CD4-positive, alpha-beta T cell (primary cell): ENCODE results near the gene ABCC3. TPM values are rescaled to one million over a fixed set of nuclear protein-coding genes. Genes with fewer than 3 reads are reported as not detected.

Experiments
- ATAC-seq: fragments of 200-7000 bp; cut with Tn5 transposase; one replicate; pipeline ENCODE4 v1.10.0; 2022; ENCODE audit warnings: mild to moderate bottlenecking; ENCODE audit not compliant: poor library complexity
- CTCF ChIA-PET: fragments of 350-600 bp; sonication (Branson Sonifier 250); formaldehyde crosslinking; loops from one replicate; lab custom pipeline; 2021; ENCODE audit warnings: antibody characterized with exemption, inconsistent platforms; lab: Charles Lee
- POLR2A ChIA-PET: fragments of 350-600 bp; sonication (Branson Sonifier 250); formaldehyde crosslinking; loops from one replicate; lab custom pipeline; 2021; ENCODE audit warnings: antibody characterized with exemption, inconsistent platforms; lab: Charles Lee
- DNase-seq, 14 experiments: peaks; one replicate each; pipeline ENCODE4 v3.0.0-alpha.2; 2013 to 2020; ENCODE audit warnings: mixed read lengths in 2 of 14
- H3K27ac ChIP-seq, 2 donors: one replicate each; pipeline versions ENCODE4 v1.5.1 to v1.7.0; 2013; ENCODE audit warnings: low read length in 2 of 2, low read depth in 1 of 2, mild to moderate bottlenecking in 1 of 2
- H3K27me3 ChIP-seq, 2 experiments: 1 replicate in 1 of 2; 2 replicates in 1 of 2; pipeline versions ENCODE4 v1.6.1 to v1.7.0; 2013; ENCODE audit warnings: low read length in 2 of 2, control low read depth in 1 of 2, mild to moderate bottlenecking in 1 of 2, moderate library complexity in 1 of 2; ENCODE audit not compliant: insufficient read depth in 2 of 2, control insufficient read depth in 1 of 2
- H3K36me3 ChIP-seq: one replicate; pipeline ENCODE4 v1.6.1; 2013; ENCODE audit warnings: low read length, control low read depth; ENCODE audit not compliant: insufficient read depth
- H3K4me1 ChIP-seq: one replicate; pipeline ENCODE4 v1.6.1; 2013; ENCODE audit warnings: low read length, control low read depth; ENCODE audit not compliant: insufficient read depth
- H3K4me3 ChIP-seq: one replicate; pipeline ENCODE4 v1.5.1; 2013; ENCODE audit warnings: mild to moderate bottlenecking, low read length, moderate library complexity
- H3K9me3 ChIP-seq, 2 experiments: 1 replicate in 1 of 2; 2 replicates in 1 of 2; pipeline versions ENCODE4 v1.6.1 to v1.7.0; 2013; ENCODE audit warnings: low read length in 2 of 2, mild to moderate bottlenecking in 2 of 2, control low read depth in 1 of 2, moderate library complexity in 1 of 2; ENCODE audit not compliant: control insufficient read depth in 1 of 2, insufficient read depth in 1 of 2
- H3K27ac Mint-ChIP-seq: one replicate; pipeline ENCODE4 v1.8.0; 2020; ENCODE audit warnings: mixed read lengths
- H3K27me3 Mint-ChIP-seq: one replicate; pipeline ENCODE4 v1.8.0; 2021; ENCODE audit warnings: mixed read lengths
- H3K36me3 Mint-ChIP-seq: one replicate; pipeline ENCODE4 v1.8.0; 2021; ENCODE audit warnings: low read depth, mixed read lengths
- H3K4me1 Mint-ChIP-seq: one replicate; pipeline ENCODE4 v1.8.0; 2021; ENCODE audit warnings: low read depth, mixed read lengths
- H3K4me3 Mint-ChIP-seq: one replicate; pipeline ENCODE4 v1.8.0; 2020; ENCODE audit warnings: mild to moderate bottlenecking, mixed read lengths
- H3K9me3 Mint-ChIP-seq: one replicate; pipeline ENCODE4 v1.8.0; 2020; ENCODE audit warnings: mixed read lengths
- intact Hi-C, 2 experiments: fragments of 100-400 bp; cut with DNase I in 1 of 2; cut with micrococcal nuclease in 1 of 2; formaldehyde crosslinking; loops; one replicate each; pipeline versions ENCODE4 v1.15.1 to v1.9.0; 2023 to 2025; cut with DNase I, micrococcal nuclease
- total RNA-seq, 174 experiments: library from RNA in 2 of 174; stranded (reverse) in 2 of 174; gene quantifications; one replicate each; pipeline ENCODE4 v1.2.3 and lab custom pipeline; 2021 to 2026
- TF ChIP-seq, protein P1 (sequence below): fragments of 200-600 bp; IDR thresholded peaks from one replicate; pipeline ENCODE4 v1.8.0; 2022; ENCODE audit warnings: antibody characterized with exemption, mild to moderate bottlenecking

The ABCC3 gene
- total RNA-seq, 2 experiments from 2014 or later, result 0.19 TPM; not detected in 1

DNA sequence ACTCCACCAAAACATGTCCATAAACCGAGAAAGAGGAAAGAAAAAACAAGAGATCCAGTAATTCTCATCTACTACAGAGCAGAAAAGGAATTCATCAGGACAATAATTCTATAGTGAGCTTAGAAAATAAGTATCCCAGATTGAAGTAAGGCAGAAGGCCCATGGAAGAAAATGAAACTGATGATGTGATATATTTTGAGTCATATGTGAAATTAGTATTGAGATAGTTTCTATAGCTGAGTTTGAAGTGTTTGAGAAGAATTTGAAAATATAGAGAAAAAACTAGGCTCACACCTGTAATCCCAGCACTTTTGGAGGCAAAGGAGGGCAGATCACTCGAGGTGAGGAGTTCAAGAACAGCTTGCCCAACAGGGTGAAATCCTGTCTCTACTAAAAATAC lies 104.4 kb downstream of the ABCC3 start:
- H3K27me3 ChIP-seq, result no peaks in the 10 kb centered on the region
- peaks cover 41% of the 10 kb centered on the region for H3K4me1 Mint-ChIP-seq
- ATAC-seq (no peak), DNase-seq (no peak)
- H3K4me3 ChIP-seq, result no peak overlapping the region
- intact Hi-C loops, result no loop called here
- H3K36me3 ChIP-seq, result peaks cover 66% of the 10 kb centered on the region
- CTCF ChIA-PET, result no interaction called here
- no peaks in the 10 kb centered on the region for H3K9me3 ChIP-seq
- peaks cover 15% of the 10 kb centered on the region for H3K4me1 ChIP-seq
- POLR2A ChIA-PET, result interaction anchor here (2.8 kb wide), 1 partner anchor 20 kb away, joined by 7 read pairs; the partner anchor contains the start of gene LUC7L3
- TF ChIP-seq, protein P1, sequence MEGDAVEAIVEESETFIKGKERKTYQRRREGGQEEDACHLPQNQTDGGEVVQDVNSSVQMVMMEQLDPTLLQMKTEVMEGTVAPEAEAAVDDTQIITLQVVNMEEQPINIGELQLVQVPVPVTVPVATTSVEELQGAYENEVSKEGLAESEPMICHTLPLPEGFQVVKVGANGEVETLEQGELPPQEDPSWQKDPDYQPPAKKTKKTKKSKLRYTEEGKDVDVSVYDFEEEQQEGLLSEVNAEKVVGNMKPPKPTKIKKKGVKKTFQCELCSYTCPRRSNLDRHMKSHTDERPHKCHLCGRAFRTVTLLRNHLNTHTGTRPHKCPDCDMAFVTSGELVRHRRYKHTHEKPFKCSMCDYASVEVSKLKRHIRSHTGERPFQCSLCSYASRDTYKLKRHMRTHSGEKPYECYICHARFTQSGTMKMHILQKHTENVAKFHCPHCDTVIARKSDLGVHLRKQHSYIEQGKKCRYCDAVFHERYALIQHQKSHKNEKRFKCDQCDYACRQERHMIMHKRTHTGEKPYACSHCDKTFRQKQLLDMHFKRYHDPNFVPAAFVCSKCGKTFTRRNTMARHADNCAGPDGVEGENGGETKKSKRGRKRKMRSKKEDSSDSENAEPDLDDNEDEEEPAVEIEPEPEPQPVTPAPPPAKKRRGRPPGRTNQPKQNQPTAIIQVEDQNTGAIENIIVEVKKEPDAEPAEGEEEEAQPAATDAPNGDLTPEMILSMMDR, result no peak
- no peaks in the 10 kb centered on the region for H3K9me3 Mint-ChIP-seq
- H3K36me3 Mint-ChIP-seq, result peaks cover 88% of the 10 kb centered on the region
- H3K27ac ChIP-seq, result no peak overlapping the region
- H3K27ac Mint-ChIP-seq, result no peak overlapping the region
- H3K27me3 Mint-ChIP-seq, result no peaks in the 10 kb centered on the region
- no peak overlapping the region for H3K4me3 Mint-ChIP-seq

Other genes with a start within 250 kb of the ABCC3 start
- gene LRRC59, start 237.4 kb upstream of the ABCC3 start, total RNA-seq, result 10 to 100 TPM; 45.1 to 51.5 TPM
- 10 to 100 TPM; 11.9 to 13.9 TPM for gene ACSF2, start 208.7 kb upstream of the ABCC3 start, total RNA-seq
- gene CHAD, start 166.0 kb upstream of the ABCC3 start, total RNA-seq, result not detected
- 10 to 100 TPM; 44.6 to 44.7 TPM for gene RSAD1, start 156.0 kb upstream of the ABCC3 start, total RNA-seq
- 1 to 10 TPM in 1 of 2 experiments, under 1 TPM in 1; 0.78 to 1.5 TPM for gene MYCBPAP, start 126.4 kb upstream of the ABCC3 start, total RNA-seq
- gene EPN3, start 102.1 kb upstream of the ABCC3 start, total RNA-seq, result not detected
- 10 to 100 TPM; 10.2 to 10.3 TPM for gene SPATA20, start 87.7 kb upstream of the ABCC3 start, total RNA-seq
- gene CACNA1G, start 74.2 kb upstream of the ABCC3 start, total RNA-seq, result not detected
- 10 to 100 TPM; 22.8 to 24.0 TPM for gene ANKRD40, start 73.0 kb downstream of the ABCC3 start, total RNA-seq
- gene LUC7L3, start 84.7 kb downstream of the ABCC3 start, total RNA-seq, result 100 to 1,000 TPM; 116 to 126 TPM
- gene ANKRD40CL, start 132.6 kb downstream of the ABCC3 start, total RNA-seq, result not detected
- gene WFIKKN2, start 200.7 kb downstream of the ABCC3 start, total RNA-seq, result not detected
- 100 to 1,000 TPM; 419 to 449 TPM for gene TOB1, start 231.5 kb downstream of the ABCC3 start, total RNA-seq